Omental fat pad (tissue), 4 donors: ENCODE measurements around the gene UVSSA. TPM values are rescaled to one million over a fixed set of nuclear protein-coding genes. Genes with fewer than 3 reads are reported as not detected.

ENCODE experiments used
- ATAC-seq: fragments of 150-250 bp; one replicate; pipeline ENCODE4 v1.9.1; 2016; ENCODE audit warnings: mild to moderate bottlenecking, moderate library complexity; ENCODE audit not compliant: low FRiP score
- DNase-seq: peaks from one replicate; pipeline ENCODE4 v3.0.0-alpha.2; 2019; ENCODE audit warnings: low spot score
- CTCF ChIP-seq, 3 donors: fragments of 450-650 bp; IDR thresholded peaks; one replicate each; pipeline ENCODE4 v1.5.1; 2016 to 2017; ENCODE audit warnings: antibody characterized with exemption in 3 of 3, mild to moderate bottlenecking in 3 of 3, moderate library complexity in 2 of 3
- total RNA-seq, 4 donors: library from RNA; depleted of rRNA; stranded (reverse); fragments of >200 nt; gene quantifications; one replicate each; pipeline ENCODE4 v1.1.0, GENCODE V29; 2016

The UVSSA gene
- total RNA-seq, 4 donors from 2014 or later, result 10.2 to 28.2 (median 13.0) TPM

GRCh38 chr4:1367230-1367935 is 20.4 kb downstream of the UVSSA start:
- no peak for TF ChIP-seq CTCF (IDR thresholded peaks at IDR 0.05)
- no peak for DNase-seq
- ATAC-seq, result no peak

GRCh38 chr4:1367936-1368289 is 20.9 kb downstream of the UVSSA start:
- no peak for DNase-seq
- TF ChIP-seq CTCF (IDR thresholded peaks at IDR 0.05), result no peak
- no peak for ATAC-seq

- no peak for TF ChIP-seq CTCF (IDR thresholded peaks at IDR 0.05)
- no peak for ATAC-seq
- no peak for DNase-seq
Measured at GRCh38 chr4:1368421-1369090, 21.5 kb downstream of the UVSSA start.

- no peak for TF ChIP-seq CTCF (IDR thresholded peaks at IDR 0.05)
- DNase-seq (no peak), ATAC-seq (no peak)
Measured at GRCh38 chr4:1369091-1369450, 22.1 kb downstream of the UVSSA start.

GRCh38 chr4:1369479-1370079 is 22.6 kb downstream of the UVSSA start:
- DNase-seq (no peak), ATAC-seq (no peak)
- TF ChIP-seq CTCF (IDR thresholded peaks at IDR 0.05), result no peak

- no peak for TF ChIP-seq CTCF (IDR thresholded peaks at IDR 0.05)
- DNase-seq (no peak), ATAC-seq (peak; percentile 29)
Measured at GRCh38 chr4:1370321-1371124, 23.5 kb downstream of the UVSSA start.
